Muscle of leg (tissue), 11 donors: ENCODE data around the gene SHC3. TPM values are rescaled to one million over a fixed set of nuclear protein-coding genes. Genes with fewer than 3 reads are reported as not detected.

Experiments used
- DNase-seq: peaks from one replicate; pipeline ENCODE4 v3.0.0; 2013
- H3K27ac ChIP-seq: one replicate; pipeline ENCODE4 v1.5.1; 2013; ENCODE audit warnings: mild to moderate bottlenecking, low read length, control low read depth
- H3K27me3 ChIP-seq: one replicate; pipeline ENCODE4 v1.6.1; 2013; ENCODE audit warnings: low read length; ENCODE audit not compliant: control insufficient read depth, insufficient read depth
- H3K36me3 ChIP-seq: one replicate; pipeline ENCODE4 v1.6.1; 2013; ENCODE audit warnings: low read length; ENCODE audit not compliant: control insufficient read depth, insufficient read depth
- H3K4me1 ChIP-seq: one replicate; pipeline ENCODE4 v1.6.1; 2013; ENCODE audit warnings: low read length; ENCODE audit not compliant: control insufficient read depth, insufficient read depth
- H3K4me3 ChIP-seq: one replicate; pipeline ENCODE4 v1.5.1; 2013; ENCODE audit warnings: low read length, control low read depth
- H3K9me3 ChIP-seq: replicated peaks from 2 replicates; pipeline ENCODE4 v1.6.1; 2013; ENCODE audit warnings: low read depth, low read length; ENCODE audit not compliant: control insufficient read depth
- WGBS: methylation state at CpG from one replicate; pipeline ENCODE4 v1.1.5; 2013; ENCODE audit warnings: missing lambda C conversion rate; ENCODE audit not compliant: insufficient coverage; 5-methylcytosine and 5-hydroxymethylcytosine counted together
- polyA plus RNA-seq, 8 donors: library from polyadenylated mRNA; unstranded; fragments of 120-200 nt; gene quantifications; one replicate each; pipeline versions ENCODE4 v1.2.1 to v1.2.3, GENCODE V29; 2013; ENCODE audit warnings: inconsistent platforms in 1 of 8, low replicate concordance in 1 of 8; ENCODE audit not compliant: insufficient read length in 8 of 8, insufficient read depth in 1 of 8
- total RNA-seq: library from RNA; stranded (reverse); fragments of 120-200 nt; gene quantifications from one replicate; pipeline ENCODE4 v1.2.4, GENCODE V29; 2013

The SHC3 gene
- total and polyA plus RNA-seq, 9 donors, result 0.45 to 1.1 (median 0.65) TPM

- DNase-seq, result no peak
- H3K9me3 ChIP-seq, result no peaks in the 10 kb centered on the region
- no peak overlapping the region for H3K4me3 ChIP-seq
- H3K4me1 ChIP-seq, result peaks cover 6% of the 10 kb centered on the region
- H3K36me3 ChIP-seq, result peaks cover 3% of the 10 kb centered on the region
- no peaks in the 10 kb centered on the region for H3K27me3 ChIP-seq
- no peak overlapping the region for H3K27ac ChIP-seq
- WGBS, result 76% methylated on average over 6 of the region's 12 CpGs
Measured at GRCh38 chr9:89008744-89009545, 169.7 kb downstream of the SHC3 start.

- no peak overlapping the region for H3K27ac ChIP-seq
- H3K4me3 ChIP-seq, result no peak overlapping the region
- H3K36me3 ChIP-seq, result peaks cover 3% of the 10 kb centered on the region
- no peaks in the 10 kb centered on the region for H3K27me3 ChIP-seq
- WGBS, result 76% methylated on average over 7 of the region's 9 CpGs
- H3K9me3 ChIP-seq, result no peaks in the 10 kb centered on the region
- DNase-seq, result no peak
- H3K4me1 ChIP-seq, result peaks cover 6% of the 10 kb centered on the region
Measured at GRCh38 chr9:89008055-89008743, 170.4 kb downstream of the SHC3 start.

GRCh38 chr9:89006996-89007967 is 171.3 kb downstream of the SHC3 start:
- peak; percentile 69 for DNase-seq
- Histone ChIP-seq H3K36me3 (peaks cover 8% of the 10 kb centered on the region), H3K27ac (no peak overlapping the region), H3K27me3 (no peaks in the 10 kb centered on the region), H3K4me1 (peaks cover 6% of the 10 kb centered on the region), H3K9me3 (no peaks in the 10 kb centered on the region), H3K4me3 (no peak overlapping the region)
- WGBS, result 53% methylated on average over 5 of the region's 9 CpGs

GRCh38 chr9:89006267-89006666 is 172.4 kb downstream of the SHC3 start:
- WGBS, result no CpG with 5 or more reads among the region's 2 CpGs

GRCh38 chr9:89005323-89005722 is 173.3 kb downstream of the SHC3 start:
- DNase-seq, result no peak
- H3K4me1 ChIP-seq, result peaks cover 19% of the 10 kb centered on the region
- no peak overlapping the region for H3K4me3 ChIP-seq
- 82% methylated on average over 7 of the region's 9 CpGs for whole genome bisulfite sequencing
- H3K36me3 ChIP-seq, result peaks cover 19% of the 10 kb centered on the region
- H3K27ac ChIP-seq, result no peak overlapping the region
- H3K27me3 ChIP-seq, result peaks cover 3% of the 10 kb centered on the region
- H3K9me3 ChIP-seq, result no peaks in the 10 kb centered on the region

More at GRCh38 chr9:89006267-89006666, 172.4 kb downstream of the SHC3 start:
- H3K27me3 ChIP-seq, result peaks cover 2% of the 10 kb centered on the region
- DNase-seq, result peak; percentile 74
- H3K4me1 ChIP-seq, result peaks cover 10% of the 10 kb centered on the region
- H3K4me3 ChIP-seq, result no peak overlapping the region
- peaks cover 17% of the 10 kb centered on the region for H3K36me3 ChIP-seq
- H3K9me3 ChIP-seq, result no peaks in the 10 kb centered on the region
- H3K27ac ChIP-seq, result peak overlapping the region; percentile 32

- DNase-seq, result no peak
- 40% methylated on average over 2 of the region's 6 CpGs for WGBS
- Histone ChIP-seq H3K9me3 (no peaks in the 10 kb centered on the region), H3K4me1 (peaks cover 37% of the 10 kb centered on the region), H3K4me3 (no peak overlapping the region), H3K27me3 (peaks cover 3% of the 10 kb centered on the region), H3K36me3 (peaks cover 19% of the 10 kb centered on the region), H3K27ac (no peak overlapping the region)
Measured at GRCh38 chr9:89002987-89003386, 175.6 kb downstream of the SHC3 start.

GRCh38 chr9:89001917-89002540 is 176.6 kb downstream of the SHC3 start:
- Histone ChIP-seq H3K36me3 (peaks cover 19% of the 10 kb centered on the region), H3K4me3 (no peak overlapping the region), H3K4me1 (peaks cover 42% of the 10 kb centered on the region), H3K27me3 (peaks cover 3% of the 10 kb centered on the region), H3K9me3 (no peaks in the 10 kb centered on the region), H3K27ac (no peak overlapping the region)
- no peak for DNase-seq
- 86% methylated on average over 24 of the region's 27 CpGs for WGBS

- Histone ChIP-seq H3K4me1 (peaks cover 47% of the 10 kb centered on the region), H3K36me3 (peaks cover 26% of the 10 kb centered on the region)
Measured at GRCh38 chr9:89000973-89001916, 177.4 kb downstream of the SHC3 start.

GRCh38 chr9:89000371-89000781 is 178.2 kb downstream of the SHC3 start:
- WGBS, result 70% methylated on average over 9 of the region's 9 CpGs
- DNase-seq, result no peak
- Histone ChIP-seq H3K27me3 (peaks cover 3% of the 10 kb centered on the region), H3K4me3 (no peak overlapping the region), H3K9me3 (no peaks in the 10 kb centered on the region), H3K4me1 (peaks cover 51% of the 10 kb centered on the region), H3K27ac (no peak overlapping the region), H3K36me3 (peaks cover 31% of the 10 kb centered on the region)

More at GRCh38 chr9:89000973-89001916, 177.4 kb downstream of the SHC3 start:
- 27% methylated on average over 49 of the region's 52 CpGs for WGBS
- Histone ChIP-seq H3K4me3 (no peak overlapping the region), H3K27me3 (peaks cover 3% of the 10 kb centered on the region), H3K9me3 (no peaks in the 10 kb centered on the region), H3K27ac (no peak overlapping the region)
- peak; percentile 93 for DNase-seq
